Sigmoid colon (tissue), 4 donors: Measurements from ENCODE around the gene SIRPG.

Experiments
- EP300 ChIP-seq, 4 donors: sonication (generic); formaldehyde crosslinking; IDR thresholded peaks; one replicate each; pipeline ENCODE4 v1.6.1; 2017; ENCODE audit warnings: antibody characterized with exemption in 4 of 4
- POLR2A ChIP-seq, 2 donors: fragments of 450-650 bp; IDR thresholded peaks; one replicate each; pipeline ENCODE4 v1.6.1; 2016; ENCODE audit warnings: antibody characterized with exemption in 2 of 2, mild to moderate bottlenecking in 2 of 2, moderate library complexity in 2 of 2
- POLR2AphosphoS5 ChIP-seq, 4 donors: sonication (generic); formaldehyde crosslinking; IDR thresholded peaks; one replicate each; pipeline ENCODE4 v1.6.1; 2017; ENCODE audit warnings: antibody characterized with exemption in 4 of 4
- TF ChIP-seq, protein P1 (sequence below), 4 experiments: fragments of 450-650 bp in 3 of 4; fragments of 200-600 bp in 1 of 4; IDR thresholded peaks; one replicate each; pipeline ENCODE4 v1.5.1; 2016 to 2019; ENCODE audit warnings: antibody characterized with exemption in 4 of 4, mild to moderate bottlenecking in 3 of 4, moderate library complexity in 2 of 4

DNA sequence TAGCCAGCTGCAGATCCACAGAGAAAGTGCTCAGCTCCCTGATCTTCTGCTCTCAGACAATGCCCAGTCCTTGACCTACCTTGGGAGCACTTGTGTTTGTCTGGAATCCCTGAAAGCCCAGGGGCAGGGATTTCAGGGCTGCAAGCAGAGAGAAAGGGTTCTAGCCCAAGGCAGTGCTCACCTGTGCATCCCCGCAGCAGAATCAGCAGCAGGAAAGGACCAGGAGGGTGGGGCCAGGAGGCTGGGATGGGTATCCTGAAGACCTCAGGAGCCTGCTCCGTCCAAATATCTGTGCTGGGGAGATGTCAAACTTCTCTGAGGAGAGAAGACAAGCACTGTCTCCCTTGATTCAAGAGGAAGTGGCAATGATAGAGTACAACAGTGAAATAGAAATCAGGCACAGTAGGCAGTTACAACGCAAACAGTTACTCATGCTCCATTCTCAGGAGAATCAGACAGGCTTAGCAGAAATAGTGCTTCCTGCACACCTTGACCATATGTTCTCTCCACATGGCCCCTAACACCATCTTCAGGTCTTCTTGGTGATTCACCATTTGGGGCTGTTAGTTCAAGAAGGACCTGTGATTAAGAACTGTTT lies 28.7 kb upstream of the SIRPG start:
- TF ChIP-seq, protein P1, sequence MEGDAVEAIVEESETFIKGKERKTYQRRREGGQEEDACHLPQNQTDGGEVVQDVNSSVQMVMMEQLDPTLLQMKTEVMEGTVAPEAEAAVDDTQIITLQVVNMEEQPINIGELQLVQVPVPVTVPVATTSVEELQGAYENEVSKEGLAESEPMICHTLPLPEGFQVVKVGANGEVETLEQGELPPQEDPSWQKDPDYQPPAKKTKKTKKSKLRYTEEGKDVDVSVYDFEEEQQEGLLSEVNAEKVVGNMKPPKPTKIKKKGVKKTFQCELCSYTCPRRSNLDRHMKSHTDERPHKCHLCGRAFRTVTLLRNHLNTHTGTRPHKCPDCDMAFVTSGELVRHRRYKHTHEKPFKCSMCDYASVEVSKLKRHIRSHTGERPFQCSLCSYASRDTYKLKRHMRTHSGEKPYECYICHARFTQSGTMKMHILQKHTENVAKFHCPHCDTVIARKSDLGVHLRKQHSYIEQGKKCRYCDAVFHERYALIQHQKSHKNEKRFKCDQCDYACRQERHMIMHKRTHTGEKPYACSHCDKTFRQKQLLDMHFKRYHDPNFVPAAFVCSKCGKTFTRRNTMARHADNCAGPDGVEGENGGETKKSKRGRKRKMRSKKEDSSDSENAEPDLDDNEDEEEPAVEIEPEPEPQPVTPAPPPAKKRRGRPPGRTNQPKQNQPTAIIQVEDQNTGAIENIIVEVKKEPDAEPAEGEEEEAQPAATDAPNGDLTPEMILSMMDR (IDR thresholded peaks at IDR 0.05): no peak
- TF ChIP-seq POLR2AphosphoS5 (IDR thresholded peaks at IDR 0.05): no peak
- no peak for TF ChIP-seq POLR2A (IDR thresholded peaks at IDR 0.05)
- no peak for TF ChIP-seq EP300 (IDR thresholded peaks at IDR 0.05)
